ENCODE data around the gene TNFAIP1.

TNFAIP1 gene

GRCh38 chr17:28363776-28364650 is 28.5 kb downstream of the TNFAIP1 start:
- no peak overlapping the region for H3K4me2 ChIP-seq (ENCODE audit: low read length)
- no peaks in the 10 kb centered on the region for H3K27me3 ChIP-seq (ENCODE audit: low read depth, low read length)
- H2AFZ ChIP-seq (ENCODE audit: low read depth, low read length), result no peak overlapping the region
- no peak overlapping the region for H3K27ac ChIP-seq (ENCODE audit: low read length)
- no peak overlapping the region for H3K4me3 ChIP-seq (ENCODE audit: low read length)
- H3K9me3 ChIP-seq (ENCODE audit: insufficient read depth, low read length), result no peaks in the 10 kb centered on the region
- H3K4me1 ChIP-seq (ENCODE audit: low read length), result no peaks in the 10 kb centered on the region
- H3K36me3 ChIP-seq (replicated peaks; ENCODE audit: low read depth, low read length), result peaks cover 28% of the 10 kb centered on the region
- no peak overlapping the region for H3K9ac ChIP-seq (ENCODE audit: low read length)
- H4K20me1 ChIP-seq (ENCODE audit: insufficient read depth, low read length), result no peaks in the 10 kb centered on the region
- peaks cover 4% of the 10 kb centered on the region; the same call in 1 of the 2 replicates for H3K79me2 ChIP-seq (ENCODE audit: low read length)
- no peak for TF ChIP-seq EZH2phosphoT487 (IDR thresholded peaks at IDR 0.05; ENCODE audit: low read depth)
- TF ChIP-seq, protein P1, sequence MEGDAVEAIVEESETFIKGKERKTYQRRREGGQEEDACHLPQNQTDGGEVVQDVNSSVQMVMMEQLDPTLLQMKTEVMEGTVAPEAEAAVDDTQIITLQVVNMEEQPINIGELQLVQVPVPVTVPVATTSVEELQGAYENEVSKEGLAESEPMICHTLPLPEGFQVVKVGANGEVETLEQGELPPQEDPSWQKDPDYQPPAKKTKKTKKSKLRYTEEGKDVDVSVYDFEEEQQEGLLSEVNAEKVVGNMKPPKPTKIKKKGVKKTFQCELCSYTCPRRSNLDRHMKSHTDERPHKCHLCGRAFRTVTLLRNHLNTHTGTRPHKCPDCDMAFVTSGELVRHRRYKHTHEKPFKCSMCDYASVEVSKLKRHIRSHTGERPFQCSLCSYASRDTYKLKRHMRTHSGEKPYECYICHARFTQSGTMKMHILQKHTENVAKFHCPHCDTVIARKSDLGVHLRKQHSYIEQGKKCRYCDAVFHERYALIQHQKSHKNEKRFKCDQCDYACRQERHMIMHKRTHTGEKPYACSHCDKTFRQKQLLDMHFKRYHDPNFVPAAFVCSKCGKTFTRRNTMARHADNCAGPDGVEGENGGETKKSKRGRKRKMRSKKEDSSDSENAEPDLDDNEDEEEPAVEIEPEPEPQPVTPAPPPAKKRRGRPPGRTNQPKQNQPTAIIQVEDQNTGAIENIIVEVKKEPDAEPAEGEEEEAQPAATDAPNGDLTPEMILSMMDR (IDR thresholded peaks at IDR 0.05; ENCODE audit: low read depth, low read length), result no peak

DNA sequence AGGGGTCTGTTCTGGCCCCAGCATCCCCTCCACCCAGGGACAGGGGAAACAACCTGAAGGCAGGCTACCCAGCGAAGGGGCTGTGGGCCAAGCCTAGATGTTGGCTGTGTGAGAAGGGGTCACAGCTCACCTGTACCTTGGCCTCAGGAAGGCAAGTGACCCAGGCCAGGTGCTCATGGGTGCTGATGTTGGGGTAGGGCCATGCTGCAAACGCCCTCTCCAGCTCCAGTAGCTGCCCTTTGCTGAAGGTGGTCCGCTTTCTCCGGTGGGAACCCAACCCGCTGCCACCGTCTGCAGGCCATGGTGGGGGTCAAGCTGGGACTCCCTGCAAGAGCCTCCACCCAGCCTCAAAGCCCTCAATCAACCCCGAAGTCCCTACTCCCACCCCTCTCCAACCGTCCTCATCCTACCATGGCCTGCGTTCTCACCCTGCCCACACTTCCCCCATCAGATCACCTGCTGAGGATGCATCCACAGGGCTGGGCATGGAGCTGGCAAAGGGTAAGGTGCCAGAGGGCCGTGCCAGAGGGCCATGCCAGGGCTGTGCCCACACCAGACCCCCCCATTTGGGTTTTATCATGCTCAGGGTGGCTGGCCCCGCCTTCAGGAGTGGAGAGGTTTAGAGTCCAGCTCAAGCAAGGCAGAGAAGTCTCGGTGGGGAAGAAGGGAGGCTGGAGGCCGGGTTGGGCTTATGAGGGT is 29.3 kb downstream of the TNFAIP1 start, which contains the start of gene SEBOX:
Gene SEBOX, minus strand, starts transcription at position 535 of the 699 bp plus-strand sequence. Its CDS starts 48 bp downstream, at position 487.
- no peaks in the 10 kb centered on the region for H3K4me1 ChIP-seq (ENCODE audit: low read length)
- no peak within 1 kb of the TSS for H3K4me3 ChIP-seq (ENCODE audit: low read length)
- H3K9me3 ChIP-seq (ENCODE audit: insufficient read depth, low read length), result no peaks in the 10 kb centered on the region
- no peaks in the 10 kb centered on the region for H4K20me1 ChIP-seq (ENCODE audit: insufficient read depth, low read length)
- no peaks in the 10 kb centered on the region for H3K27me3 ChIP-seq (ENCODE audit: low read depth, low read length)
- no peaks in the 10 kb centered on the region for H3K79me2 ChIP-seq (ENCODE audit: low read length)
- peaks cover 23% of the 10 kb centered on the region for H3K36me3 ChIP-seq (replicated peaks; ENCODE audit: low read depth, low read length)
- no peak within 1 kb of the TSS for H3K4me2 ChIP-seq (ENCODE audit: low read length)
- no peak within 1 kb of the TSS for H2AFZ ChIP-seq (ENCODE audit: low read depth, low read length)
- no peak within 1 kb of the TSS for H3K9ac ChIP-seq (ENCODE audit: low read length)
- no peak for TF ChIP-seq EZH2phosphoT487 (IDR thresholded peaks at IDR 0.05; ENCODE audit: low read depth)
- TF ChIP-seq, protein P1 (IDR thresholded peaks at IDR 0.05; ENCODE audit: low read depth, low read length), result no peak
- H3K27ac ChIP-seq (ENCODE audit: low read length), result no peak within 1 kb of the TSS

- no peak overlapping the region for H3K4me2 ChIP-seq (ENCODE audit: low read length)
- no peaks in the 10 kb centered on the region for H3K9me3 ChIP-seq (ENCODE audit: insufficient read depth, low read length)
- no peak overlapping the region for H2AFZ ChIP-seq (ENCODE audit: low read depth, low read length)
- no peaks in the 10 kb centered on the region for H3K79me2 ChIP-seq (ENCODE audit: low read length)
- H3K27ac ChIP-seq (ENCODE audit: low read length), result no peak overlapping the region
- H3K4me3 ChIP-seq (ENCODE audit: low read length), result no peak overlapping the region
- H3K4me1 ChIP-seq (ENCODE audit: low read length), result no peaks in the 10 kb centered on the region
- no peak overlapping the region for H3K9ac ChIP-seq (ENCODE audit: low read length)
- H3K36me3 ChIP-seq (replicated peaks; ENCODE audit: low read depth, low read length), result peaks cover 19% of the 10 kb centered on the region
- no peak for TF ChIP-seq EZH2phosphoT487 (IDR thresholded peaks at IDR 0.05; ENCODE audit: low read depth)
- TF ChIP-seq, protein P1 (IDR thresholded peaks at IDR 0.05; ENCODE audit: low read depth, low read length), result no peak
- no peaks in the 10 kb centered on the region for H3K27me3 ChIP-seq (ENCODE audit: low read depth, low read length)
- H4K20me1 ChIP-seq (ENCODE audit: insufficient read depth, low read length), result no peaks in the 10 kb centered on the region
Observed at GRCh38 chr17:28365487-28365886, 29.9 kb downstream of the TNFAIP1 start.

- Histone ChIP-seq H3K9me3 (ENCODE audit: insufficient read depth, low read length) (no peaks in the 10 kb centered on the region), H3K4me1 (ENCODE audit: low read length) (peaks cover 6% of the 10 kb centered on the region), H2AFZ (ENCODE audit: low read depth, low read length) (no peak overlapping the region), H3K36me3 (replicated peaks; ENCODE audit: low read depth, low read length) (peaks cover 8% of the 10 kb centered on the region), H3K4me3 (ENCODE audit: low read length) (no peak overlapping the region), H3K4me2 (ENCODE audit: low read length) (no peak overlapping the region), H3K9ac (ENCODE audit: low read length) (no peak overlapping the region), H3K27ac (ENCODE audit: low read length) (no peak overlapping the region), H3K79me2 (ENCODE audit: low read length) (no peaks in the 10 kb centered on the region), H3K27me3 (ENCODE audit: low read depth, low read length) (no peaks in the 10 kb centered on the region), H4K20me1 (ENCODE audit: insufficient read depth, low read length) (no peaks in the 10 kb centered on the region)
- TF ChIP-seq, protein P1 (IDR thresholded peaks at IDR 0.05; ENCODE audit: low read depth, low read length), result no peak
- no peak for TF ChIP-seq EZH2phosphoT487 (IDR thresholded peaks at IDR 0.05; ENCODE audit: low read depth)
Observed at GRCh38 chr17:28366605-28367004, 31.0 kb downstream of the TNFAIP1 start.

All from OCI-LY3 (cell line).